ENCODE results near the gene SORL1-AS1.

The SORL1-AS1 gene

DNA sequence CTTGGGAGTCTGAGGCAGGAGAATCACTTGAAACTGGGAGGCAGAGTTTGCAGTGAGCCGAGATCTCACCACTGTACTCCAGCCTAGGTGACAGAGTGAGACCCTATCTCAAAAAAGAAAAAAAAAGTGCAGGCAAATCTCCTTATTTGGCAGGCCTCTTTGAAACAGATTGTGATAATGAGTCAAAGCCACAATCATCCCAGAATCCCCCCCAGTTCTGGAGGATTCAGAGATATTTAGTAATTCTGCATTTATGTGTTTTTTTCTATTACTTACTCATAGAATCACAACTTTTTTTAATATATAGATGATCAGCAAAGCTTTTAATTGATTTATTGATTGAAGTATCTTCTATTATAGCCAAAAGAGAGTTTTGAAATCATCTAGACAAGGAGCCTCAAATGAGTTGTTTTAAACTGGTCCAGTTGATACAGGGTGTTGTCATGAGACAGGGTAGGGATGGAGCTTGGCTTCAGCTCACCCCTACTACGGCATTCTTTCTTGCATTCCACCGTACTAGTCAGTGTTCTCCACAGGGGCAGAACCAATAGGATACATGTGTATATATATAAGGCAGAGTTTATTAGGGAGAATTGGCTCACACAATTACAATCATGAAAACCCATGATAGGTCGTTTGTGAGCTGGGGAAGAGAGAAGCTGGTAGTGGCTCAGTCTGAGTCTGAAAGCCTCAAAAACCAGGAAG lies 39.9 kb downstream of the SORL1-AS1 start (continued):
- TF ChIP-seq ATF7 (IDR thresholded peaks at IDR 0.05; ENCODE audit: low read depth) (no peak), RAD21 (IDR thresholded peaks at IDR 0.05; ENCODE audit: insufficient read depth, low read depth, low read length) (no peak), IKZF1 (conservative IDR thresholded peaks at IDR 0.05) (no peak), ETV6 (conservative IDR thresholded peaks at IDR 0.05 in 1 of 2, IDR thresholded peaks at IDR 0.05 in 1 of 2; ENCODE audit: borderline replicate concordance in 1 of 2, low read depth in 1 of 2) (no peak), TCF7 (IDR thresholded peaks at IDR 0.05; ENCODE audit: borderline replicate concordance) (no peak)
- TF ChIP-seq, protein P1, sequence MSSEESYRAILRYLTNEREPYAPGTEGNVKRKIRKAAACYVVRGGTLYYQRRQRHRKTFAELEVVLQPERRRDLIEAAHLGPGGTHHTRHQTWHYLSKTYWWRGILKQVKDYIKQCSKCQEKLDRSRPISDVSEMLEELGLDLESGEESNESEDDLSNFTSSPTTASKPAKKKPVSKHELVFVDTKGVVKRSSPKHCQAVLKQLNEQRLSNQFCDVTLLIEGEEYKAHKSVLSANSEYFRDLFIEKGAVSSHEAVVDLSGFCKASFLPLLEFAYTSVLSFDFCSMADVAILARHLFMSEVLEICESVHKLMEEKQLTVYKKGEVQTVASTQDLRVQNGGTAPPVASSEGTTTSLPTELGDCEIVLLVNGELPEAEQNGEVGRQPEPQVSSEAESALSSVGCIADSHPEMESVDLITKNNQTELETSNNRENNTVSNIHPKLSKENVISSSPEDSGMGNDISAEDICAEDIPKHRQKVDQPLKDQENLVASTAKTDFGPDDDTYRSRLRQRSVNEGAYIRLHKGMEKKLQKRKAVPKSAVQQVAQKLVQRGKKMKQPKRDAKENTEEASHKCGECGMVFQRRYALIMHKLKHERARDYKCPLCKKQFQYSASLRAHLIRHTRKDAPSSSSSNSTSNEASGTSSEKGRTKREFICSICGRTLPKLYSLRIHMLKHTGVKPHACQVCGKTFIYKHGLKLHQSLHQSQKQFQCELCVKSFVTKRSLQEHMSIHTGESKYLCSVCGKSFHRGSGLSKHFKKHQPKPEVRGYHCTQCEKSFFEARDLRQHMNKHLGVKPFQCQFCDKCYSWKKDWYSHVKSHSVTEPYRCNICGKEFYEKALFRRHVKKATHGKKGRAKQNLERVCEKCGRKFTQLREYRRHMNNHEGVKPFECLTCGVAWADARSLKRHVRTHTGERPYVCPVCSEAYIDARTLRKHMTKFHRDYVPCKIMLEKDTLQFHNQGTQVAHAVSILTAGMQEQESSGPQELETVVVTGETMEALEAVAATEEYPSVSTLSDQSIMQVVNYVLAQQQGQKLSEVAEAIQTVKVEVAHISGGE (CRISPR knock-in tag; IDR thresholded peaks at IDR 0.05): no peak

DNA sequence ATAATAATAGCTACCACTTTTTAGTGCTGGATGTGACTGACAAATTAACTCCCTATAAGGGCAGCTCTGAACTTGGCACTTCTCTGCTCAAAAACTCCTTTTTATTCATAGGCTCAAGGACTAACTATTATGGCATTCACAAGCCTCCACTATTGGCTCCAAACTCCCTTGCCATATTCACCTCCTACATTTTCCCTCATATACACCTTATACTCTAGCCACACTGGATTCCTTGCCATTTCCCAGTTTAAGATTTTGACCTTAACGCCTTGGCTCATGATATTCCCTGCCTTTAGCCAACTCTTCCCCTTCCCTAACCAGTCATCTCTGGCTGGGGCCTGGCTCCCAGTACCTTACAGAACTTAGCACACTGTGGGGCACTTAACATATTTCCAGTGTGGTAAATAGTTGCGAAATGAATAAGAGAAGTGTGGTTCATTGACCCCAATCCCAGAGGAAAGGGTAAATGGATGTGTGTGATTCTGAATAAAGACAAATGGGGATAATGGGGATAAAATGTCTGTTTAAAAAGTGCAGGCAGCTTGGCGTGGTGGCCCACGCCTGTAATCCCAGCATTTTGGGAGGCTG lies 40.7 kb downstream of the SORL1-AS1 start:
- H4K20me1 ChIP-seq (ENCODE audit: control insufficient read depth, insufficient read depth): no peaks in the 10 kb centered on the region
- ChIA-PET POLR2A (no interaction called here), RAD21 (ENCODE audit: unreplicated experiment) (interaction anchor here (1.5 to 1.6 kb wide), 2 partner anchors 18 to 39 kb away, joined by 3 to 5 read pairs; no protein-coding TSS in a partner anchor), SMC1A (ENCODE audit: uncharacterized antibody, unreplicated experiment) (interaction anchor here (0.9 to 2.2 kb wide), 9 partner anchors 8 to 44 kb away, joined by 3 to 6 read pairs (median 4); no protein-coding TSS in a partner anchor), CTCF (interaction anchor here (1.0 kb wide), 1 partner anchor 31 kb away, joined by 3 read pairs; no protein-coding TSS in a partner anchor)
- H3K4me3 ChIP-seq: no peak overlapping the region
- no peak overlapping the region for H2AFZ ChIP-seq (ENCODE audit: control insufficient read depth, low read depth, low read length)
- H3K36me3 ChIP-seq (ENCODE audit: control insufficient read depth in 2 of 2, insufficient read depth in 2 of 2, low read length in 1 of 2): no peaks in the 10 kb centered on the region
- no peaks in the 10 kb centered on the region for H3K79me2 ChIP-seq (ENCODE audit: control insufficient read depth, insufficient read depth, low read length)
- in situ Hi-C loops (cut with MboI): no loop called here
- no peaks in the 10 kb centered on the region for H3K9me3 ChIP-seq (replicated peaks; ENCODE audit: control insufficient read depth, insufficient read depth, low read length)
- DNase-seq (ENCODE audit: low read depth, low spot score) (no peak), ATAC-seq (no peak), FAIRE-seq (no peak)
- intact Hi-C loops (cut with micrococcal nuclease; ENCODE audit: unreplicated experiment): no loop called here
- no TSS peak for BruUV-seq (replicated peaks)
- no peaks in the 10 kb centered on the region for H3K27me3 ChIP-seq (replicated peaks in 1 of 2; ENCODE audit: control insufficient read depth in 2 of 2, insufficient read depth in 2 of 2, low read length in 1 of 2)
- no peak overlapping the region for H3K27ac ChIP-seq (ENCODE audit: control insufficient read depth, insufficient read depth)
- H3K4me1 ChIP-seq (ENCODE audit: control insufficient read depth, insufficient read depth, low read length): peaks cover 4% of the 10 kb centered on the region; the same call in 1 of the 2 replicates
- H3K4me2 ChIP-seq (ENCODE audit: control insufficient read depth, insufficient read depth): no peak overlapping the region
- 91% methylated on average over 4 of the region's 4 CpGs for WGBS (ENCODE audit: insufficient coverage, insufficient replicate concordance, low lambda C conversion rate, missing lambda C conversion rate)
- no peak overlapping the region for H3K9ac ChIP-seq (ENCODE audit: control insufficient read depth, insufficient read depth, low read length)
- TF ChIP-seq ZSCAN29 (IDR thresholded peaks at IDR 0.05): no peak
- no peak for TF ChIP-seq MXI1 (IDR thresholded peaks at IDR 0.05; ENCODE audit: low read depth, low read length)
- no peak for TF ChIP-seq POLR2AphosphoS2 (IDR thresholded peaks at IDR 0.05; ENCODE audit: low read depth, low read length)
- TF ChIP-seq NFYB (IDR thresholded peaks at IDR 0.05; ENCODE audit: insufficient read depth, low read depth, low read length): no peak
- no peak for TF ChIP-seq ASH2L (IDR thresholded peaks at IDR 0.05; ENCODE audit: borderline replicate concordance, low read depth)
- no peak for TF ChIP-seq HCFC1 (IDR thresholded peaks at IDR 0.05; ENCODE audit: low read length)
- TF ChIP-seq, protein P2, sequence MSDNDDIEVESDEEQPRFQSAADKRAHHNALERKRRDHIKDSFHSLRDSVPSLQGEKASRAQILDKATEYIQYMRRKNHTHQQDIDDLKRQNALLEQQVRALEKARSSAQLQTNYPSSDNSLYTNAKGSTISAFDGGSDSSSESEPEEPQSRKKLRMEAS (IDR thresholded peaks at IDR 0.05; ENCODE audit: low read depth, low read length): no peak
- TF ChIP-seq, protein P3, sequence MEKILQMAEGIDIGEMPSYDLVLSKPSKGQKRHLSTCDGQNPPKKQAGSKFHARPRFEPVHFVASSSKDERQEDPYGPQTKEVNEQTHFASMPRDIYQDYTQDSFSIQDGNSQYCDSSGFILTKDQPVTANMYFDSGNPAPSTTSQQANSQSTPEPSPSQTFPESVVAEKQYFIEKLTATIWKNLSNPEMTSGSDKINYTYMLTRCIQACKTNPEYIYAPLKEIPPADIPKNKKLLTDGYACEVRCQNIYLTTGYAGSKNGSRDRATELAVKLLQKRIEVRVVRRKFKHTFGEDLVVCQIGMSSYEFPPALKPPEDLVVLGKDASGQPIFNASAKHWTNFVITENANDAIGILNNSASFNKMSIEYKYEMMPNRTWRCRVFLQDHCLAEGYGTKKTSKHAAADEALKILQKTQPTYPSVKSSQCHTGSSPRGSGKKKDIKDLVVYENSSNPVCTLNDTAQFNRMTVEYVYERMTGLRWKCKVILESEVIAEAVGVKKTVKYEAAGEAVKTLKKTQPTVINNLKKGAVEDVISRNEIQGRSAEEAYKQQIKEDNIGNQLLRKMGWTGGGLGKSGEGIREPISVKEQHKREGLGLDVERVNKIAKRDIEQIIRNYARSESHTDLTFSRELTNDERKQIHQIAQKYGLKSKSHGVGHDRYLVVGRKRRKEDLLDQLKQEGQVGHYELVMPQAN (conservative IDR thresholded peaks at IDR 0.05): no peak
- no peak for TF ChIP-seq TCF7 (IDR thresholded peaks at IDR 0.05; ENCODE audit: borderline replicate concordance)
- no peak for TF ChIP-seq CREM (IDR thresholded peaks at IDR 0.05; ENCODE audit: low read depth)
- TF ChIP-seq MEF2B (IDR thresholded peaks at IDR 0.05; ENCODE audit: partially characterized antibody, poor library complexity, severe bottlenecking): no peak
- TF ChIP-seq BRCA1 (IDR thresholded peaks at IDR 0.05; ENCODE audit: low read depth, low read length): no peak
